Parathyroid adenoma (tissue), 2 donors: ENCODE measurements around the gene HCFC2.

Experiments used
- H2AFZ ChIP-seq: fragments of 300-600 bp; sonication (generic); one replicate; pipeline ENCODE4 v1.7.0; 2017; ENCODE audit warnings: antibody characterized with exemption, mild to moderate bottlenecking
- H3K27ac ChIP-seq: fragments of 300-600 bp; sonication (generic); one replicate; pipeline ENCODE4 v1.7.0; 2017
- H3K27me3 ChIP-seq: fragments of 300-600 bp; sonication (generic); one replicate; pipeline ENCODE4 v1.7.0; 2017; ENCODE audit warnings: low read length; ENCODE audit not compliant: control insufficient read depth, insufficient read depth
- H3K36me3 ChIP-seq: fragments of 300-600 bp; sonication (generic); one replicate; pipeline ENCODE4 v1.7.0; 2017; ENCODE audit warnings: low read length; ENCODE audit not compliant: control insufficient read depth, insufficient read depth
- H3K4me1 ChIP-seq: fragments of 300-600 bp; sonication (generic); one replicate; pipeline ENCODE4 v1.7.0; 2017; ENCODE audit warnings: control low read depth
- H3K4me2 ChIP-seq: fragments of 300-600 bp; sonication (generic); one replicate; pipeline ENCODE4 v1.7.0; 2017; ENCODE audit warnings: low read length
- H3K4me3 ChIP-seq: fragments of 300-600 bp; sonication (generic); one replicate; pipeline ENCODE4 v1.7.0; 2017; ENCODE audit warnings: low read depth, low read length
- H3K79me2 ChIP-seq: fragments of 300-600 bp; sonication (generic); one replicate; pipeline ENCODE4 v1.7.0; 2017; ENCODE audit warnings: control low read depth
- H3K9ac ChIP-seq: fragments of 300-600 bp; sonication (generic); one replicate; pipeline ENCODE4 v1.7.0; 2017; ENCODE audit warnings: mild to moderate bottlenecking
- H3K9me3 ChIP-seq: fragments of 300-600 bp; sonication (generic); one replicate; pipeline ENCODE4 v1.7.0; 2017; ENCODE audit warnings: low read length; ENCODE audit not compliant: control insufficient read depth
- CTCF ChIP-seq: fragments of 300-600 bp; sonication (generic); IDR thresholded peaks from one replicate; pipeline ENCODE4 v1.7.0; 2017; ENCODE audit warnings: antibody characterized with exemption, mild to moderate bottlenecking
- donor health status: primary hyperparathyroidism.

The HCFC2 gene

GRCh38 chr12:104137902-104138796, 73.8 kb downstream of the HCFC2 start, which contains the start of gene NFYB:
Gene NFYB (minus strand): TSS chr12:104138210. CDS start chr12:104135453, 2,757 bp downstream.
- peak within 1 kb of the TSS; percentile 81 for H3K4me2 ChIP-seq
- H3K27ac ChIP-seq, result peak within 1 kb of the TSS; percentile 71
- peaks cover 14% of the 10 kb centered on the region for H3K4me1 ChIP-seq
- H3K9me3 ChIP-seq, result no peaks in the 10 kb centered on the region
- TF ChIP-seq CTCF, result no peak
- no peaks in the 10 kb centered on the region for H3K36me3 ChIP-seq
- H2AFZ ChIP-seq, result peak within 1 kb of the TSS; percentile 94
- H3K9ac ChIP-seq, result no peak within 1 kb of the TSS
- no peaks in the 10 kb centered on the region for H3K27me3 ChIP-seq
- H3K4me3 ChIP-seq, result peak within 1 kb of the TSS; percentile 70
- H3K79me2 ChIP-seq, result peaks cover 19% of the 10 kb centered on the region

DNA sequence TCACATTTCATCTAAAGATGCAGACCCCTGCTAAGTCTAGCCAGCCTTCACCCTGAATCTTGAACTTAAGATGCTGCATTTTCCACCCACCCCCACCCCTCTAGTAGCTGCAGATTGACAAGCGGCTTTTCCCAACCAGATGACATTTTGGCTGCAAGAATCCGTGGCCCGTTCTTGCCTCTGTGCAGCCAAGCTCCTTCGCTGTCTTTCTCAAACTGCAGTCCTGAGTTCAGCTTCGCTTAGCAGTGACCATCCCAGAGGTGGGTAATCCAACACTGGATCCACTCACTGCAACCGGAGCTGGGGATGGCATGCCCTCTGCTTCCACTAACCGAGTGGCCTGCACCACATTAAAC, 74.4 kb downstream of the HCFC2 start:
- no peaks in the 10 kb centered on the region for H3K9me3 ChIP-seq
- H3K27ac ChIP-seq, result peak overlapping the region; percentile 63
- peaks cover 14% of the 10 kb centered on the region for H3K4me1 ChIP-seq
- H3K79me2 ChIP-seq, result peaks cover 17% of the 10 kb centered on the region
- no peaks in the 10 kb centered on the region for H3K36me3 ChIP-seq
- no peak overlapping the region for H3K9ac ChIP-seq
- peak overlapping the region; percentile 94 for H2AFZ ChIP-seq
- peak overlapping the region; percentile 74 for H3K4me2 ChIP-seq
- peak overlapping the region; percentile 53 for H3K4me3 ChIP-seq
- TF ChIP-seq CTCF, result no peak
- no peaks in the 10 kb centered on the region for H3K27me3 ChIP-seq

GRCh38 chr12:104142543-104142942, 78.2 kb downstream of the HCFC2 start:
- H3K4me1 ChIP-seq, result peaks cover 6% of the 10 kb centered on the region
- H3K36me3 ChIP-seq, result no peaks in the 10 kb centered on the region
- no peak overlapping the region for H3K4me2 ChIP-seq
- H3K4me3 ChIP-seq, result no peak overlapping the region
- no peaks in the 10 kb centered on the region for H3K9me3 ChIP-seq
- H2AFZ ChIP-seq, result no peak overlapping the region
- H3K79me2 ChIP-seq, result no peaks in the 10 kb centered on the region
- no peak overlapping the region for H3K9ac ChIP-seq
- H3K27me3 ChIP-seq, result no peaks in the 10 kb centered on the region
- no peak for TF ChIP-seq CTCF
- no peak overlapping the region for H3K27ac ChIP-seq

DNA sequence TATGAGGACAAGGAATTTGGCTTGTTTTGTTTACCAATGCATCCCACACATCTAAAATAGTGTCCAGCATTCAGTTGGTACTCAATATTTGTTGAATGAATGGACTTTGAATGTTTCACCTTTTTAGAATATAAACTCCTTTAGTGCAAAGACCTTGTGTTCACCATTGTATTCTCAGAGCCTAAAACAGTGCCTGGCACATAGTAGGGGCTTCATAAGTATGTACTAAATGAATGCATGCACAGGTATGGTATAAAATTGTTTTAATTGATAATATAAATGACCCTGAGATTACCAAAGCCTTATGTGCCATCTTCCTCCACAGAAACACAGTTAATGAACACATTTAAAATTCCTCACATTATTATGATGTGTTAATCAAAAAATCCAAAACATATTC, 78.7 kb downstream of the HCFC2 start:
- H2AFZ ChIP-seq, result no peak overlapping the region
- H3K9me3 ChIP-seq, result no peaks in the 10 kb centered on the region
- H3K4me1 ChIP-seq, result peaks cover 6% of the 10 kb centered on the region
- no peaks in the 10 kb centered on the region for H3K27me3 ChIP-seq
- H3K4me2 ChIP-seq, result no peak overlapping the region
- no peaks in the 10 kb centered on the region for H3K36me3 ChIP-seq
- H3K79me2 ChIP-seq, result no peaks in the 10 kb centered on the region
- no peak overlapping the region for H3K9ac ChIP-seq
- H3K27ac ChIP-seq, result no peak overlapping the region
- no peak overlapping the region for H3K4me3 ChIP-seq
- TF ChIP-seq CTCF, result no peak

DNA sequence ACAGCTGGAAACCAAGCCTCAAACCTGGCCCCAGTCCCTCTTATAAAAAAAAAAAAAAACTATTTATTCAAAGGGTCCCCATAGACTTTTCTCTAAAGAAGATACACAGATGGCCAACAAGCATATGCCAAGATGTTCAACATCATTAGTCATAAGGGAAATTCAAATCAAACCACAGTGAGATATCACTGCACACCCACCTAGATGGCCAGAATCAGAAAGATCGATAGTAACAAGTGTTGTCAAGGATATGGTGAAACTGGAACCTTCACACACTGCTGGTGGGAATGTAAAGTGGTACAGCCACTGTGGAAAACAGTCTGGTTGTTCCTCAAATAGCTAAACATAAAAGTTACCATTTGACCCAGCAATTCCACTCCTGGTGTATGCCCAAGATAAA, 79.6 kb downstream of the HCFC2 start:
- Histone ChIP-seq H3K4me2 (no peak overlapping the region), H3K27ac (no peak overlapping the region), H3K9ac (no peak overlapping the region), H3K27me3 (no peaks in the 10 kb centered on the region), H2AFZ (no peak overlapping the region), H3K79me2 (no peaks in the 10 kb centered on the region), H3K4me1 (peaks cover 1% of the 10 kb centered on the region), H3K36me3 (no peaks in the 10 kb centered on the region), H3K4me3 (no peak overlapping the region), H3K9me3 (no peaks in the 10 kb centered on the region)
- TF ChIP-seq CTCF, result no peak
